GM18519 (cell line): Measurements from ENCODE around the gene NOTO.

Experiments
- ATAC-seq: cut with Tn5 transposase; IDR thresholded peaks from one replicate; pipeline ENCODE4 v1.9.1; 2021; ENCODE audit warnings: mild to moderate bottlenecking, moderate library complexity; ENCODE audit not compliant: unreplicated experiment, low FRiP score

Gene NOTO

DNA sequence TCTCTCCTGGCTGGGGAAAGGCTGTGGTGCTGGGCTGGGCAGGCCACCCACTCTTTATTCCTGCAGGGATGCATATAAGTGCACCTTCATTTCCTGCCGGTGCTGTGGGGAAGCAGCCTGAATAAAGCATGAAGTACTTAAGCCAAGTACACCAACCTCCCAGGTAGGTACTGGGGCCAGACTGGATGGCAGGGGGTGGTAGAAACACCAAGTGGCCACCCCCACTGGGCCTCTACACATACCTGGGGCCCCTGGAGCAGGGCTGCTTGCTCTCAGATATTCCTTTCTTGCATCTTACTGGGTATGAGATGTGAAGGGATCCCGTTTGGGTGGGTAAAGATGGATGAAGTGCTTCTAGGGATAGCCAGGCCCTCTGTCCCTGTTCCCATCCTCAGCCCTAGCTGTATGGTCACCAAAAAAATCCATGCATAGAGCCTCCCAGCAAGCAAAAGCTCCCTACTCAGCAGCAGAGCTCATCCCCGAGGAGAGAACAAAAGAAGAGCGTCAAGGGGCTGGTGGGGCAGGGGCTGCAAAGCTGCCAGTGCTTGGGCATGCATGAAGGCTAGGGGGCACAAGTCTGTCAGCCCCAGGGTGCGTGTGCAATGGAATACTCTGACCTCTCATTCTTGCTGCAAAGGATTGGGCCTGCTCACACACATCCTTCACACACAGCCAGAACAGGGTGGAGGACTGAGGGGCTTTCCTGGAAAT lies 53.7 kb downstream of the NOTO start:
- no peak for ATAC-seq

DNA sequence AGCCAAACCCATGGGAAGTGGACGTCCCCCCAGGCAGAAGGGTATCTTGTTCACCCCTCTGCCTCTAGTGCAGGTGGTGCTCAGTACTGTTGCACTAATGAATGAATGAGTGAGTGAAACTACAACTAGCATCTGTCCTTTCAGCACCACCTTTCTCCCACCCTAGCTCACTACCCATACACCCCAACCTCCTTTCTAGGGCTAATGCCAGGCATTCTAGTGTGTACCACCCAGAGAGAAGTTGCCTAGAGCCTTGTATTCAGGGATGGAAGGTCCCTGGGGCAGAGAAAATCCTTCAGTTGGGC lies 54.2 kb downstream of the NOTO start:
- ATAC-seq = no peak

DNA sequence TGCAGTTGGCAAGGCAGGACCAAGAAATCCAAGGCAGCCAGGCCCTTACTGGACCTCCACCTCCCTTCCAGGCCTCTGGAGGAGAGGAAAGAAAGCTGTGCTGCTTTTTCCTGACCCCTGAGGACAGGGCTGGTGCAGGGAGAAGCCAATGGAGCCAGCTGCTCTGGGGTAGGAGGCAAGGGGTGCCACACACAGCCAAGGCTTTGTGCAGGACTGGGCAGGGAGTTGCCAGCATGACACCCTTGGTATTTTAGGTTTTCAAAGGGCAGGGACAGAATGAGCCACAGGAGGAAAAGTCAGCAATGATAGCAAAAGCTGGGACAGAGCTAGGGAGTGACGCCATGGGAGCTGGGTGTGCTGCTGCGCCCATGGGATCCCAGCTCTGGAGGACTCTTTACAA lies 54.6 kb downstream of the NOTO start:
- ATAC-seq = no peak

DNA sequence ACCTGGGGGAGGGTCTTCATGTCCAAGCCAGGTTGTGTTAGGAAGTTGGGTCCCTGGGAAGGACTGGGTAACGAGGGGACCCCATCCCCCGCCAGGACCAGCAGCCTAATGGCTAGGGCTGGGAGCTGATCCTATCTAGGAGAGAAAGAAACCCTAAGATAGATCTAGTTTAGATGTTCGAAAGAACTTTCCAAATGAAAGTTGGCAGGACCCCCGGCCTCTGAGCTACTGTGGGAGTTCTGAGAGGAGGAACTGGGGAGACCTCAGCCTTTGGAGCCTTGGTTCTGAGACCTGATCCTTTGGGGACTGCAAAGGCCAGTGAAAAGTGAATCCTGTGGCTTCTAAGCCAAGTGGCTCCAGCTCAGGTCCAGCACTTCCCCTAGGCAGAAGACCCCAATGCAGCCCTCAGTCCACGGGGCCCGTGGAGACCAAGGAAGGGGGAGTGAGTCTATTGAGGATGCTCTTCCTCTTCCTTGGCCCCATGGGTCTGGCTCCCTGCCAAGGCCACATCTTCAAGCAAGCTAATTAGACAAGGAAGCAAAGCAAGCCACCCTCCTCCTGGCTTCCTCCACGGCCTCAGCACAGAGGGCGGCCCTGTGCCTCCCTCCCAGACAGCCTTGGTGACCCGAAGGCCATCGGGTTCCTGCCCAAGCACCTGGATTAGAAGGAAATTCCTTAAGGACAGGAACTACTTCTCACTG lies 55.2 kb downstream of the NOTO start:
- no peak for ATAC-seq

DNA sequence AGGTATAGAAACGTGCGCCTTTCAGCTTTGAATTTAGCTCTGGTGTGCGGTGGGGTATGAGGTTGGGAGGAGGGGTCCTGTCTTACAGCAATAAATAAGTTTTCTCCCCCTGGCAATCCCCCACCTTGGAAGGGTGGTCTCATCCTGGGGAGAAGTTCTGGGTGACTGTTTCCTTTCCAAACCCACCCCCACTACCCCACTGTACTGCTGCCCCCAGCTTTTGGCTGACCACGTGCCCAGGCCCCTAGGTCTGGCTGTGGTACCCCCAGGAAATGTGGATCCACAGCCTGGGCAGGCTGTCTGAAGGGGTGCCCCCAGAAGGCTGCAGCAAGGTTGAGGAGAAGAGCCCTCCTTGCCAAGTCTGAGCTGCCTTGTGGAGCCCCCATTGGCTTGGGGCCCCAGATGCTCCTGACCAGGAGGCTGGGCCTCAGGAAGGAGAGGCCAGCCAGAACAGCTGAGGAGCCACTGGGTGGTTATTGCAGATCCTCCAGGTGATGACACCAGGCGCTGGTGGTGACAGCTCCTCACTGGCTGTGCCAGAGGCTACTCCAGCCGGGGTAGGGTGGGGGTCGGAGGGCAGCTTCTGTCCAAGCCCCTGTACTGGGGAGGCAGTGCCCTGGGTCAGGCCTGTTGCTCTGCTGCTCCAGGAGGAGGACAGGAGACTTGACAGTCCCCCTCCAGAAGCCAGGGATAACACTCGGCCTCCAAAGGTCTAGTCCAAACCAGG lies 56.0 kb downstream of the NOTO start:
- no peak for ATAC-seq

DNA sequence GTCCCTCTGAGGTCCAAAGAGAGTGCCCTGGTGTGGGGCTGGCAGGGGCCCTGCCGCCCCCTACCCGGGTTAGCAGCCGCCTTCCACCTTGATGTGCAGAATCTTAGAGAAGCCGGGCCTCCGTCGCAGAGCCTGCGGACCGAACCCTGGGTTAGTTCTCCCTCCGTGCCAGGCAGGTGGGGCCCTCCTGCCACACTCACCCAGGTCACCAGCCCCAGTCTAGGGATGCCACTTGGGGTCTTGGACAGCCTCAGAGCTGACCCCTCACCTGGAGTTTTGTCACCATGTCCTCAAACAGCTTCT lies 56.5 kb downstream of the NOTO start:
- no peak for ATAC-seq

DNA sequence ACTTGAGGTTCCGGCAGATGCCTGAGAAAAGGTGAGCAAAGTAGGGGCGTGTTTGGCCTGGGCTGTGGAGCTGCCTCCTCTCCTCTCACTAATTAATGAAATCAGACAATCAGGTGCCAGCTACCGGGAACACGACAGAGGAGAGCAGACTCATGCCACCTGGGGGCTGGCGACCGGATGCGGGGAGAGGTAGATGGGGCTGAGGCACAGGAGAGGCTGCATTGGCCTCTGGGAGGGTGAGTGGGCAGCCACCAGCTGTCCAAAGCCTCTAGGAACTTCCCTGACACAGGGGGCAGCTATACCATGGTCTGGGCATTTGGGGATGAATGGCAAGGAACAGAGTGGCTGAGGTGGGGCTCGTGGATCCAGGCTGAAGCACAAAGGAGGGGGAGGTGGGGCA lies 56.9 kb downstream of the NOTO start:
- no peak for ATAC-seq

DNA sequence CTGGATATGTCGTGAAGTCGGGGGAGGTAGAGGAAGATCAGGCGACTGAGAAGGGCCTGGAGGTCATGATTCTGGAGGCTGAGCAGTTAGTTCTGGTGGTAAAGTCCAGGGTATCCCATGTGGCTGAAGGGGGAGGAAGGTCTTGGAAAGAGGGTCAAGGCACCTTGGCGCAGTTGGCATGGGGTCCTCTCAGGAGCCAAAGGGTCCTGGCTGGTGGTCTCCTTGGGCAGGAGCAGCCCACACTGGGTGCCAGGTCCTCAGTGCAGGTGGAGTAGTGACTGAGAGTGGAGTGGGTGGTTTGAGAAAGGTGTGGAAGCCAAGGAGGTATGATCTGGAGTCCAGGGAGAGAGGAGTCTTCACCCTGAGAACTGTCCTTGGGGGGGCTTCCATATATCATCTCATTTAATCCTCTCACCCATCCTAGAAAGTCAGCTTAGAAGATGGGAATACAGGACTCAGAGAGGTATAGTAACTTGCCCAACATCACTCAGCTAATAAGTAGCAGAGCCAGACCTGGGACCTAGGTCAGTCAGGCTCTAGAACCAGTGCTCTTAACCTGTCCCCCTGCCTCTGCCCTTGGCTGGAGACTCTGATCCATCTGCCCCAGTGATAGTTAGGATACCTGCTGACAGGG lies 57.4 kb downstream of the NOTO start:
- ATAC-seq = no peak

DNA sequence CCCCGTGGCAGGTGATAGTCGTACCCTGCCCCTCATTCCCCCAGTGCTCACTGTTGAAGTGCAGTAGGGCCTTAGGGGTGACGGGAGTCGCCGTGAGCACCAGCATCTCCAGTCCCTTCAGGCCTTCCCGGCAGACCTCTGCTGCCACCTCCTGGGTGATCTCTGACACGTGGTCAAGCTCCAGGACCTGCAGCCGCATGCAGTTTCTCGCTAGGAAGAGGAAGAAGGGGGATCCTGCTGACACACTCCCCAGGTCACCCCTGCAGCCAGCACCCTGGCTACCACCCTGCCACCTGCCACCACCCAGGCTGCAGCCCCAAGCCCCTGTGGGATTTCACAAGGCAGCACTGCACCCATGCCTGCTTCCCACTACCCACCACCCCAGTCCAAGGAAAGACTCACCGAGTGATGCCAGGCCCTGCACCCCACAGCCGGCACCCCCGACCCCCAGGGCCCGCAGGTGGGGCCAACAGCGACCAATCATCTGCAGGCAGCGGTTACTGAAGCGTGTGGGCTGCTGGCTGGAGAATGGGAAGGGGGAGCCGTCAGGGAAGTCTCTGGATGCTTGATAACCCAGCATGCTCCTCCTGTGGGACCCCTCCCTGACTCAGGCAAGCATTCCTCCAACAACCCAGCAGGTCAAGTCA lies 58.1 kb downstream of the NOTO start:
- no peak for ATAC-seq
